ENCODE data around the gene DNAAF5.
"Not testable (repeated sequence)": the region's sequence is repeated elsewhere in the genome, so short reads cannot be mapped to it uniquely, and the experiment has no call there.

The DNAAF5 gene

DNA sequence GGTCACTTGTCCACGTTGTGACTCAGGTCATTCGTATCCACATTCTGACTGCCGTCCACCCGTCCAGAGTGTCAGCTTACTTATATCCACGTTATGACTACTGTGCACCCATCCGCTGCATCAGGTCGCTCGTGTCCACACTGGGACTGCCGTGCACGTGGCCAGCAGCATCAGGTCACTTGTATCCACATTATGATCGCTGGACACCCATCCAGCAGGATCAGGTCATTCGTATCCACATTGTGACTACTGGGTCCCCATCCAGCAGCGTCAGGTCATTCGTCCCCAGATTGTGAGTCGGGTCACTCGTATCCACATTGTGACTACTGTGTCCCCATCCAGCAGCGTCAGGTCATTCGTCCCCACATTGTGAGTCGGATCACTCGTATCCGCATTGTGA lies 58.5 kb downstream of the DNAAF5 start:
- DNase-seq: no peak

DNA sequence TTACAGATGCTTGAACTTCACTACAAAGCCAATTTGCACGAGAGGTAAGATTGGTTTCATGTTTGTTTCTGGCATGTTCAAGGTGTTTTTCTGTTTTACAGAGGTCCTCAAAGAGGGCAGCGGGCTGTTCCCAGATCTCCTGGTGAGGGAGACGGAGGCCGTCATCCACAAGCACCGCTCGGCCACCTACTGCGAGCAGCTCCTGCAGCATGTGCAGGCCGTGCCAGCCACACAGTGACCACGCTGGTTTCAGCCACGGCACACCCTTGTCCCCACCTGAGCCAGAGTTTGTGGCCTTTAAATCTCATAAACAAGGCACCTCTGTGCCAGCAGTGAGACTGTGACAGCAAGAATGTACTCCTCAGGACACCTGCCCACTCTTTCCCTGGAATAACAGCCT lies 58.9 kb downstream of the DNAAF5 start:
- no peak for DNase-seq

DNA sequence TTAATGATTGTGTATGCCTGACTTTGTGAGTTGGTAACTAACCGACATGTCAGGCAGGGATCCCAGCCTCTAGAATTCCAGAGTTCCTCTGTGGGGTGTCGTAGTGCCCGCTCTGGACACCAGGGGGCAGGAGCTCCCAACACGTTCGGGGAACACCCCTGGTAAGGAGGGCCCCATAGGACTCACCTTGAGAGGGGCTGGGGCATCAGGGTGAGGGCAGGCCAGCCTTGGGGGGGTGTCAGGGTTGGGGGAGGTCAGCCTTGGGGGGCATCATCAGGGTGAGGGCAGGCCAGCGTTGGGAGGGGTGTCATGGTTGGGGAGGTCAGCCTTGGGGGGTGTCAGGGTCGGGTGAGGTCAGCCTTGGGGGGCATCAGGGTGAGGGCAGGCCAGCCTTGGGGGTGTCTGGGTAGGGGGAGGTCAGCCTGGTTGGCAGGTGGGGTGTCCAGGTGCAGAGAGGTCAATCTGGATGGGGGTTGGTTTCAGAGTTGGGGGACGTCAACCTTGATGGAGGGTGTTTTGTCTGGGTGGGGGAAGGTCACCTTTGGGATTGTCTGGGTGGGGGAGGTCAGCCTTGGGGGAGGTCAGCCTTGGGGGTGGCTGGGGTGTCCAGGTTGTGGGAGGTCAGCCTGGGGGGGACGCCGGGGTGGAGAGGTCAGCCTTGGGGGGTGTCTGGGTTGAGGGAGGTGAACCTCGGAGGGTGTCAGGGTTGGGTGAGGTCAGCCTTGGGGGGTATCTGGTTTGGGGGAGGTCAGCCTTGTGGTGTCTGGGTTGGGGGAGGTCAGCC lies 60.2 kb downstream of the DNAAF5 start:
- DNase-seq: peak; percentile 42 to 55 (median 48)

DNA sequence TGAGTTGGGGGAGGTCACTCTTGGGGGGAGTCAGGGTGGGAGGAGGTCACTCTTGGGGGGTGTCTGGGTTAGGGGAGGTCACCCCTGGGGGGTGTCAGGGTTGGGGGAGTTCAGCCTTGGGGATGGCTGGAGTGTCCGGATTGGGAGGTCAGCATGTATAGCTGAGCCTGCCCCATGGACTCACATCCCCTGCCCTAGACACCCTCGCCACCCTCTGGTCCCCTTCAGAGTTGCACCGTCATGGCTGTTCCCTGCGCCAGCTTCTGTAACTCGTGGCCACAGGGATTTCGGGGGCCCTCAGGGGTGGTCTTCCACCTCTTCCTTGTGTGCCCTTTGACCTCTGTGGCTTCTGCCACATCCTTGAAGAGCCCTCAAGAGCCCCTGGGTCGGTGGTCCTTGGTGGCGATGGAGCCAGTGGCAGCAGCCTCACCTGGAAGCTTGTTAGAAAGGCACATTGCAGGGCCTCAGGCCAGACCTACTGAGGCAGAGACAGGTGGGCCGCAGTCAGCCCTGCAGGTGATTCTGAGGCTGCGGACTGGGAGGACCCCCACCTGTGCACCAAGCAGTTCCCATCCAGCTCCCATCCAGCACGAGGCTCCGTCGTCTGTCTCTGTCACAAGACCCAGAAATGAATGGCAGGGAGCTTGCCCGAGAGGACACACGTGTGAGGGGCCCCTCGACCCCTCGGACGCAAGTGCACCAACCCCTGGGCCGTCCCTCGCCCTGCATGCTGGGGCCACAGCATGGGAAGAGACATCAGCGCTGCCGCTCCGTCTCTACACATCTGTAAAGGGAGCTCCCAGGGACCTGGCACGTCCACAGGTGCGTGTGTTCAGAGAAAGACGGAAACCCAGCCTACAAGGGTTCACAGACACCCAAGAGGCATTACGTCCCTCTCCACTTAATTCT lies 61.1 kb downstream of the DNAAF5 start:
- no peak for DNase-seq

DNA sequence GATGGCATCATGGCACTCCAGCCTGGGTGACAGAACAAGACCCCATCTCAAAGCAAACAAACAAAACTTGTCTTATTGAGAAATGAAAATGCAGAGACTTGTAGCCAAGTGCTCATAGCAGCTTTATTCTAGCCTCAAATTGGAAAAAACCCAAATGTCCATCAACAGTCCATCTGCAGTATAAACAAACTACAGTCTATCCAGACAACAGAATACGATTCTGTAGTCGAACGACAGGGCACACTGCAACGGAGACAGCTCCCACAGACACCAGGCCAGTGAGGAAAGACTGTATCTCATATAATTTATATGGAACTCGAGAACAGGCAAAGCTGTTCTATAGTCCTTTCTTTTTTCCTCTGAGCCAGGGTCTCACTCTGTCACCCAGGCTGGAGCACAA lies 65.0 kb downstream of the DNAAF5 start:
- DNase-seq: no peak

DNA sequence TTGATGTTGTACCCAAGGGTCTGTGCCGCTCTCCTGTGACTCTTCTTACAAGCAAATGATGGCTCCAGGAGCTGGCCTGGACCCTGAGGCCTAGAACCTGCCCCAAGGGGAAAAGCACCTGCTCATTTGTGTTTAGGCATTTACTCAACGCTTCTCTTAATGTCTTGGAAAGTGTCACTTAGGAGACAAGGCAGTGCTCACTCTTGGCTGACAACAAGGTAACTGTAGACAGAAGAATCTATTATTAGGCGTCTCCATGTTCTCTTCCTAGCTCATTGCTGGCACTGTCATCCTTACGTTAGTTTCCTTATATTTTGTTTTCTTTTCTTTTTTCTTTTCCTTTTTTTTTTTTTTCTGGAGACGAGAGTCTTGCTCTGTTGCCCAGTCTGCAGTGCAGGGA lies 67.7 kb downstream of the DNAAF5 start:
- DNase-seq: no peak

DNA sequence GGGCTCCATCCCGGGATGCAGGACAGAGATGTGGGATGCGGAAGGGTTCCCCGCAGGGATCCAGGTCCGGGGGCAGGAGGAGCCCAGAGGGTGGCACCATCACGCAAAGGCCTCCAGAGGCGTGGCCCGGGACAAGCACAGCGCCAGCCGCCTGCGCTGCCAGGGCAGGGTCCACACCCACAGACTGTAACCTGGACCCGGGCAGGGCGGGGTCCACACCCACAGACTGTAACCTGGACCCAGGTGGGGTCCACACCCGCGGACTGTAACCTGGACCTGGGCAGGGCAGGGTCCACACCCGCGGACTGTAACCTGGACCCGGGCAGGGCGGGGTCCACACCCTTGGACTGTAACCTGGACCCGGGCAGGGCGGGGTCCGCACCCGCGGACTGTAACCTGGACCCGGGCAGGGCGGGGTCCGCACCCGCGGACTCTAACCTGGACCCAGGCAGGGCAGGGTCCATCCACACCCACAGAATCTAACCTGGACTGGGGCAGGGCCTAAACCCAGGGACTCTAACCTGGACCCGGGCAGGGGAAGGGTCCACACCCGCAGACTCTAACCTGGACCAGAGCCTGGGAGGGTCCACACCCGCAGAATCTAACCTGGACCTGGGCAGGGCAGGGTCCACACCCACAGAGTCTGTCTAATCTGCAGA lies 68.3 kb downstream of the DNAAF5 start:
- no peak for DNase-seq

DNA sequence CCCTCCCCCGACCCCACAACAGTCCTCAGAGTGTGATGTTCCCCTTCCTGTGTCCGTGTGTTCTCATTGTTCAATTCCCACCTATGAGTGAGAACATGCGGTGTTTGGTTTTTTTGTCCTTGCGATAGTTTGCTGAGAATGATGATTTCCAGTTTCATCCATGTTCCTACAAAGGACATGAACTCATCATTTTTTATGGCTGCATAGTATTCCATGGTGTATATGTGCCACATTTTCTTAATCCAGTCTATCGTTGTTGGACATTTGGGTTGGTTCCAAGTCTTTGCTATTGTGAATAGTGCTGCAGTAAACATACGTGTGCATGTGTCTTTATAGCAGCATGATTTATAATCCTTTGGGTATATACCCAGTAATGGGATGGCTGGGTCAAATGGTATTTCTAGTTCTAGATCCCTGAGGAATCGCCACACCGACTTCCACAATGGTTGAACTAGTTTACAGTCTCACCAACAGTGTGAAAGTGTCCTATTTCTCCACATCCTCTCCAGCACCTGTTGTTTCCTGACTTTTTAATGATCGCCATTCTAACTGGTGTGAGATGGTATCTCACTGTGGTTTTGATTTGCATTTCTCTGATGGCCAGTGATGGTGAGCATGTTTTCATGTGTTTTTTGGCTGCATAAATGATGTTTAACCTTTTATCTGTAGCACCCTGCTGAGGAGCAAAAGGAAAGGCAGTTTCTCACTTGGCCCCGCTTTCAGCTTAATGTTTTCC lies 70.1 kb downstream of the DNAAF5 start:
- DNase-seq: not testable (repeated sequence)

DNA sequence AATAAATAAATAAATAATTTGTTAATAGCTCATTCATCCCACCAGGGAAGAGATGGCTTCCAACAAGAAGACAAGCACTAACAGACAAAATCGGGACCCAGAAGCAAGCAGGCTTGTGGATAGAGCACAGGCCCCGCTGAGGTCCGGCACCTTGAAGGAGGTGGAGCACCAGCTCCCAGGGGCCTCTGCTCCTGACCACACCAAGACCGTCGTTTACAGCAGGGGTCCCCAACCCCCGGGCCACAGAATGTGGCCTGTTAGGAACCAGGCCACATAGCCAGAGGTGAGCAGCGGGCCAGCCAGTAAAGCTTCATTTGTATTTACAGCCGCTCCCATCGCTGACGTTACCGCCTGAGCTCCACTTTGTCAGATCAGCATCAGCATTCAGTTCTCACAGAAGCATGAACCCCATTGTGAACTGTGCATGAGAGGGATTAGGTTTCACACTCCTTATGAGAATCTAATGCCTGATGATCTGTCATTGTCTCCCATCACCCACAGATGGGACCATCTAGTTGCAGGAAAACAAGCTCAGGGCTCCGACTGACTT lies 72.5 kb downstream of the DNAAF5 start:
- no peak for DNase-seq

DNA sequence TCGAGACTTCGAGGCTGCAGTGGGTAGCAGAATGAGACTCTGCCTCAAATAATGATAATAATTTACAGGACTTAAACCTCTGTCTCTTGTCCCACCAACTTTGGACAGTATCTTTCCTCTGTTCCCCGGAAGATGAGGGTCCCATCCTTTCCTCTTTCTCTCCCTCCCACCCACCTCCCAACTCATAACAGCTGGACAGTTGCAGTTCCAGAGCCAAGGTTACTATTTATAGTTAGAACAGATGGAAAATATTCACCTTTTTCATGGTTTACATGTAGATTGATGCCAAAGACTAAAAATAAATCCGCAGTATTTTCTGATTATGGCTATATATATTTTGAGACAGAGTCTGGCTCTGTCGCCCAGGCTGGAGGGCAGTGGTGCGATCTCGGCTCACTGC lies 74.2 kb downstream of the DNAAF5 start:
- DNase-seq: no peak

DNA sequence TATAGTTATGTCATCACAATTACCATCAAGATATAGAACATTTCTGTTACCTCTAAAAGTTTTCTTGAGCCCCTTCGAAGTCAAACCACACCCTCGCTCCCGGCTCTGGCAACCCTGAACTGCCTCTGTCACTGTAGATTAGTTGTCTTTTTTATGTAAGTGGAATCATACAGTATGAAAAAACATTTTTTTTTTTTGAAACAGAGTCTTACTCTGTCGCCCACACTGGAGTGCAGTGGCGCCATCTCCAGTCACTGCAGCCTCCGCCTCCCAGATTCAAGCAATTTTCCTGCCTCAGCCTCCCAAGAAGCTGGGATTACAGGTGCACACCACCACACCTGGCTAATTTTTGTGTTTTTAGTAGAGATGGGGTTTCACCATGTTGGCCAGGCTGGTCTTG lies 74.9 kb downstream of the DNAAF5 start:
- DNase-seq: not testable (repeated sequence)

DNA sequence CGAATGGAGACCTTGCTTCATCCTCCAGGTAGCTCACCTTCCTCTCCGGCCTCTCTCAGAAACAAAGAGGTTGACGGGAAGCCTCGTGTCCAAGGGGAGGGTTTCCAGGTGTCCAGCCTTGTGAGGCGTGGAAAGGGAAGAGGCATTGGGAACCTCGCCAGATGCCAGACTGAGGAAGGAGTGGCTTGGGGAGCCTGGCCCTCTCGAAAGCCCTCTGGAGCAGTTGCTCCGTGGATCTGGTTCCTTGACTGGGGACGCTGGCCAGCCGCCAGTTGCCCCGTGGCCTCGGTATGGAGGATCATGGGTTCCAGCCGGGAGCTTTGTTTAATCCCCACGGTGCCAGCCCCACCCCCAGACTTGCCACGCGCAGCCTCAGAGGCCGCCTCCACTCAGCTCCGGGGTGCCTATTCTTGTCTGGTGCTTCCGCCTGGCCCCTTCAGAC lies 75.5 kb downstream of the DNAAF5 start:
- DNase-seq: no peak

DNA sequence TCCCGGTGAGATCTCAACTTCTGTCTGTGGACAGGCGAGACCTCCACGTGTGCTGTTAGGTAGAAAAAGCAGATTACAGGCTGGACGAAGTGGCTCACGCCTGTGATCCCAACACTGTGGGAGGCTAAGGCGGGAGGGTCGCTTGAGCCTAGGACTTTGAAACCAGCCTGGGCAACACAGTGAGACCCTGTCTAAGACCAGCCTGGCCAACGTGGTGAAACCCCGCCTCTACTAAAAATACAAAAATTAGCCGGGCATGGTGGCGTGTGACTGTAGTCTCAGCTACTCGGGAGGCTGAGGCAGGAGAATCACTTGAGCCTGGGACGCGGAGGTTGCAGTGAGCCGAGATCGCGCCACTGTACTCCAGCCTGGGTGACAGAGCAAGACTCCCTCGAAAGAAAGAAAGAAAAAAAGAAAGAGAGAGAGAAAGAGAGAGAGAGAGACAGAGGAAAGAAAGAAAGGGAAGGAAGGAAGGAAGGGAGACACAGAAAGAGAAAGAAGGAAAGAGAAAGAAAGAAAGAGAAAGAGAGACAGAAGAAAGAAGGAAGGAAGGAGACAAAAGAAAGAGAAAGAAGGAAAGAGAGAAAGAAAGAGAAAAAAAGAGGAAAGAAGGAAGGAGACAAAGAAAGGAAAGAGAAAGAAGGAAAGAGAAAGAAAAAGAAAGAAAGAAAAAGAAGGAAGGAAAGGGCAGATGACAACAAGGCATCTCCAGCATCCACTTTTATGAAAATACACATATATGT lies 76.2 kb downstream of the DNAAF5 start:
- DNase-seq: no peak

DNA sequence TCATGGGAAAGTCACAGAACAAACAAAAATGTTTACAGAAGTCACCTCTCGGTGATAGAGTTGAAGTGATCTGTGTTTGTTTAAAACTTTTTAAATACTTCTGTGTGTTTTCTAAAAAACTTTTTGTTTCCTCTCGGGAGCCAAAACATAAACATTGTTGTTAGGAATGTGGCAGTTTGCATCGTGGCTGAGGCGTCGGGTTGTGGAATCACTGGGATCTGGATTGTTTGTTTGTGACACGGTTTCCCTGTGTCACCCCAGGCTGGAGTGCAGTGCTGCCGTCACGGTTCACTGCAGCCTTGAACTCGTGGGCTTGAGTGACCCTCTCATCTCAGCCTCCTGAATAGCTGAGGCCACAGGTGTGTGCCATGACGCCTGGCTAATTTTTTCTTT lies 76.7 kb downstream of the DNAAF5 start:
- DNase-seq: no peak

DNA sequence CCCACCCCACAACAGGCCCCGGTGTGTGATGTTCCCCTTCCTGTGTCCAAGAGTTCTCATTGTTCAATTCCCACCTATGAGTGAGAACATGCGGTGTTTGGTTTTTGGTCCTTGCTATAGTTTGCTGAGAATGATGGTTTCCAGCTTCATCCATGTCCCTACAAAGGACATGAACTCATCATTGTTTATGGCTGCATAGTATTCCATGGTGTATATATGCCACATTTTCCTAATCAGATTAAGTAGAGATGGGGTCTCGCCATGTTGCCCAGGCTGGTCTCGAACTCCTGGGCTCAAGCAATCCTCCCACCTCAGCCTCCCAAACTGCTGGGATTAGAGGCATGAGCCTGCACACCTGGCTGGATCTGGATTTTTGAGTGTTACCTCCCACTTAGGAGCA lies 77.3 kb downstream of the DNAAF5 start:
- DNase-seq: not testable (repeated sequence)

DNA sequence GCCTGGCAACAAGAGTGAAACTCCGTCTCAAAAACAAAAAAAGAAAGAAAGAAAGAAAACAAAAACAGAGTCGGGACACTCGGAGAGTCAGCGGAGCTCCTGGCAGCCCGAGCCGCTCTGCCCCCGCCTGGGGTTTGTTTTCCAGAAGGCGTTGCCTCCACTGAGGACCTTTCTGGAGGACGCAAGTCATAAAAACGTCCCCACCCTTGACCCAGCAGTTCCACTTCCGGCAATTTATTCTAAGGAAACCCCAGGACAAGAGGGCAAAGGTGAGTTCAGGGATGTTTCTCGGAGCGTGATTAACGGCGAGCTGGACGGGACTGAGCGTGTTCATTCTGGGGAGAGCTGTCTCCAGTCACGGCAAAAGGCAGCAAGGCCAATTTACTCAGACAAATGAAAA lies 78.8 kb downstream of the DNAAF5 start:
- DNase-seq: no peak

DNA sequence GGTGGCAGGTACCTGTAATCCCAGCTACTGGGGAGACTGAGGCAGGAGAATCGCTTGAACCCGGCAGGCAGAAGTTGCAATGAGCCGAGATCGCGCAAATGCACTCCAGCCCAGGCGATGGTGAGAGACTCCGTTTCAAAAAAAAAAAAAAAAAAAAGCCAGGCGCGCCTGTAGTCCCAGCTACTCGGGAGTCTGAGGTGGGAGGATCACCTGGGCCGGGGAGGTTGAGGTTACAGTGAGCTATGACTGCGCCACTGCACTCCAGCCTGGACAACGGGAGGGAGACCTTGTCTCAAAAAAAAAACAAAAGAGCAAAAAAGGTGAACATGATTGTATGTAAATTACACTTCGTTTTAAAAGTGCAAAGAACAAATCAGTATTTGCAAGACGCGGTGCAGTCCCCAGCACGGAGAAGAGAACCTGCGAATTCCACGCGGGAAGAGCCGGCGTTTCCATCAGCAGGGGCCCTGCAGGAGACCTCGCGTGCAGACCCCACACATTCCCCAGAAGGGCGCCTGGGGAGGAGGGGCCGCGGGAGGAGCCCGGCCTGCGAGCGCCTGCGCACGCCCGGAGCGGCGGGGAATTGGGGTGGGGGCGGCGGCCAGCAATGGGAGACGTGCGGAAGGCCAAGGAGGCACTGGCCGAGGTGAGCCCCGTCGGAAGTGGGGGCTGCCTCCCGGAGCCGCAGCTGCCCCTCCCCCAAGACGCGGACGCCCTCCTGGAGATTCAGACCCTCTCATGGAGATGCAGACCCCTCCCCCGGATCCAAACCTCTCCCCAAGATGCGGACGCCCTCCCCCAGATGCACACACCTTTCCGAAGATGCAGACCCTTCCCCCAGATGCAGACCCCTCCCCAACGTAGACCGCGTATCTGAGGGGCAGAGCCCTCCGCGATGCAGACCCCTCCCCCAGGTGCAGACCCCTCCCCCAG lies 89.1 kb downstream of the DNAAF5 start:
- no peak for DNase-seq

DNA sequence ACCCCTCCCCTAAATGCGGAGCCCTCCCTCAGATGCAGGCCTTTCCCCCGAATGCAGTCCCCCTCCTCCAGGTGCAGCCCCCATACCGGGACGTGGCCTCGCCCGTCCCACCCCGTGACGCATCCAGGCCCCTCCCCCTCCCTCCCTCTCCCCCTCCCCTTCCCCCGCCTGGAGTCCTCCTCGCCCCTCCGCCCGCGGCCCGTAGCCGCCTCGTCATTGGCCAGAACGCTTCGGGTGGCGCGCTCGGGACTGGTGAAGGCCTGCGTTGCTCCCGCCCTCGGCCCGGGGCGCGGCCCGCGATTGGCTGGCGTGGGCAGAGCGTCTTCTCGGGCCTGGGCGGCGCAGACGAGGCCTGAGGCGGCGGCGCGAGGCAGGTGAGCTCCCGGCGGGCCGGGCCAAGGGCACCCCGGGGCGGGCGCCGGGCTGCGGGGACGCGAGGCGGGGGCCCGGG lies 89.8 kb downstream of the DNAAF5 start:
- peak; percentile 90 to 97 (median 96) for DNase-seq

DNA sequence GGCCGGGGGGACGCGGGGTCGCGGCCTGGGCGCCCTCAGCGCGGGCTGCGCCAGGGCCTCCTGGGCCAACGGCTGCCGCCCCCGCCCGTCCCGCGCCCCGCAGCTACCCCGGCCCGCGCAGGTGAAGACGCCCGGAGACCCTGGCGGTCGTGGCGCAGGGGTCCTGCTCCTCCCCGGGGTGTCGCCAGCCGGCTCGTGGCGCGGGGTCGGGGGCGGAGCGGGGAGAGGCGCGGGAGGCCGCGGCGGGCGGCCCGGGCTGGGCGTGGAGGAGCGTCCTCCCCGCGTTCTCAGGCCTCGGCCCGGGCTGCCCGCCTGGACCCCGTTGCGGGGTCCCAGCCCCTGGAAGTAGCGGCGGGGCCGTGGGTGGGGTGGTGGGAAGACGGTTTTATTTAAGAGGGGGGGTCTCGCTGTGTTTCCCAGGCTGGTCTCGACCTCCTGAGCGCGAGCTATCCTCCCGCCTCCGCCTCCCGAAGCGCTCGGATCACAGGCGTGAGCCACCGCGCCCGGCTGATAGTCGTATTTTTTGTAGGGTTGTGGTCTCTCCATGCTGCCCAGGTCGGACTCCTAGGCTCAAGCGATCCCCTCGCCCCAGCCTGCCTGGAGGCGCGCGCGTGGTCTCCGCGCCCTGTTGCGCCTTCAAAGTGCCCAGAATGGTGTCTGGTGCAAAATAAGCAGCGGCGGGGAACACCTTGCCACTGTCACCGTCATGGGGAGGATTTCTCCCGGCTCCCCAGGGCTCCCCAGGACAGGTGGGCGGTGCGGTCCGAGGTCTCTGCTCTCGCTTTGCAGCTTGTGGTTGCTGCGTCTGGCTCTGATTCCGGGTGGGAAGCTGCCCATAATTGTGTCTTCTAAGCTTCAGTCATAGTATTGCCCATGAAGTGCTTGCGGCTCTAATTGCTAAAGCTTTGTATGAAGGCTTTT lies 90.5 kb downstream of the DNAAF5 start:
- DNase-seq: no peak
